Keratinocyte (primary cell): ENCODE measurements around the gene NELL2. TPM values are rescaled to one million over a fixed set of nuclear protein-coding genes. Genes with fewer than 3 reads are reported as not detected.

ENCODE experiments used
- DNase-seq: peaks from one replicate; pipeline ENCODE4 v3.0.0-alpha.2; 2011; ENCODE audit warnings: low read depth, missing footprints, low spot score
- FAIRE-seq: peaks from 2 replicates; lab custom pipeline; 2011; peaks lifted over from hg19 to GRCh38; lab: Jason Lieb, UNC
- H2AFZ ChIP-seq: 2 replicates; pipeline ENCODE4 v1.6.0; 2012; ENCODE audit warnings: low read length, control low read depth, inconsistent platforms; ENCODE audit not compliant: control insufficient read depth
- H3K27ac ChIP-seq: 2 replicates; pipeline ENCODE4 v1.5.1; 2011; ENCODE audit warnings: low read length; ENCODE audit not compliant: control insufficient read depth, insufficient read depth
- H3K27me3 ChIP-seq: 3 replicates; pipeline ENCODE4 v1.6.0; 2011; ENCODE audit warnings: low read length; ENCODE audit not compliant: control insufficient read depth, insufficient read depth; ENCODE audit errors: extremely low read depth
- H3K36me3 ChIP-seq, 2 experiments: 2 replicates in 1 of 2; 3 replicates in 1 of 2; pipeline ENCODE4 v1.5.1; 2011; ENCODE audit warnings: low read length in 2 of 2, mild to moderate bottlenecking in 1 of 2; ENCODE audit not compliant: control insufficient read depth in 2 of 2, insufficient read depth in 2 of 2; ENCODE audit errors: extremely low read depth in 1 of 2
- H3K4me1 ChIP-seq: 3 replicates; pipeline ENCODE4 v1.5.1; 2011; ENCODE audit warnings: low read length; ENCODE audit not compliant: control insufficient read depth, insufficient read depth; ENCODE audit errors: extremely low read depth
- H3K4me2 ChIP-seq: 3 replicates; pipeline ENCODE4 v1.6.0; 2011; ENCODE audit warnings: low read depth, low read length; ENCODE audit not compliant: control insufficient read depth, insufficient read depth; ENCODE audit errors: extremely low read depth
- H3K4me3 ChIP-seq, 3 experiments: fragments of 200-600 bp in 1 of 3; sonication (generic) in 1 of 3; 2 replicates in 2 of 3; 3 replicates in 1 of 3; pipeline ENCODE4 v1.5.1; 2011 to 2016; ENCODE audit warnings: low read length in 3 of 3, mild to moderate bottlenecking in 3 of 3, control low read depth in 2 of 3, inconsistent platforms in 1 of 3, low read depth in 1 of 3, mixed read lengths in 1 of 3, mixed run types in 1 of 3, moderate library complexity in 1 of 3; ENCODE audit not compliant: control insufficient read depth in 2 of 3, insufficient read depth in 2 of 3; ENCODE audit errors: extremely low read depth in 1 of 3
- H3K79me2 ChIP-seq: 2 replicates; pipeline ENCODE4 v1.6.0; 2012; ENCODE audit warnings: low read length; ENCODE audit not compliant: control insufficient read depth, insufficient read depth
- H3K9ac ChIP-seq: 3 replicates; pipeline ENCODE4 v1.6.0; 2011; ENCODE audit warnings: low read length; ENCODE audit not compliant: control insufficient read depth, insufficient read depth; ENCODE audit errors: extremely low read depth
- H3K9me1 ChIP-seq: 3 replicates; pipeline ENCODE4 v1.6.0; 2011; ENCODE audit warnings: low read length; ENCODE audit not compliant: control insufficient read depth, insufficient read depth; ENCODE audit errors: extremely low read depth
- H3K9me3 ChIP-seq: 2 replicates; pipeline ENCODE4 v1.5.1; 2012; ENCODE audit warnings: low read depth, low read length; ENCODE audit not compliant: control insufficient read depth
- H4K20me1 ChIP-seq: 3 replicates; pipeline ENCODE4 v1.6.0; 2011; ENCODE audit warnings: low read length; ENCODE audit not compliant: control insufficient read depth, insufficient read depth; ENCODE audit errors: extremely low read depth
- CTCF ChIP-seq, 3 experiments: IDR thresholded peaks in 1 of 3; conservative IDR thresholded peaks in 1 of 3; optimal IDR thresholded peaks in 1 of 3; 2 replicates in 2 of 3; 3 replicates in 1 of 3; pipeline versions ENCODE3 to v1.5.1; 2011; ENCODE audit warnings: low read length in 3 of 3, mild to moderate bottlenecking in 3 of 3, moderate library complexity in 2 of 3, control low read depth in 1 of 3, inconsistent platforms in 1 of 3; ENCODE audit not compliant: insufficient read depth in 2 of 3; ENCODE audit errors: extremely low read depth in 1 of 3
- EZH2 ChIP-seq: IDR thresholded peaks from one replicate; pipeline ENCODE4 v1.6.1; 2012; ENCODE audit warnings: inconsistent platforms, mild to moderate bottlenecking, low read length, moderate library complexity
- dilution Hi-C: fragments of 300-500 bp; cut with MboI; formaldehyde crosslinking; loops from one replicate; pipeline ENCODE4 v1.7.0; 2020; ENCODE audit warnings: low sequenced_read_pairs; ENCODE audit not compliant: extremely low pct_ligation_motif_present
- polyA plus RNA-seq, 5 experiments: library from polyadenylated mRNA; depleted of rRNA in 3 of 5; stranded (reverse) in 3 of 5; stranded (forward) in 1 of 5; unstranded in 1 of 5; fragments of >200 nt; gene quantifications; 1 replicate in 1 of 5; 2 replicates in 3 of 5; 3 replicates in 1 of 5; pipeline versions ENCODE4 v1.2.1 to v1.2.3, GENCODE V29; 2011 to 2012; ENCODE audit warnings: missing spikeins in 2 of 5, low read depth in 1 of 5, low replicate concordance in 1 of 5

NELL2 gene
- polyA plus RNA-seq, 1 donor (not counting 4 experiments of a cell fraction or from before 2014, with no cell fraction given) = 0.58 TPM

GRCh38 chr12:44863867-44864266 is 12.2 kb downstream of the NELL2 start:
- Histone ChIP-seq H4K20me1 (no peaks in the 10 kb centered on the region), H3K4me2 (no peak overlapping the region), H3K79me2 (no peaks in the 10 kb centered on the region), H3K9ac (no peak overlapping the region), H2AFZ (no peak overlapping the region), H3K9me1 (no peaks in the 10 kb centered on the region), H3K36me3 (no peaks in the 10 kb centered on the region), H3K4me1 (no peaks in the 10 kb centered on the region), H3K27ac (no peak overlapping the region), H3K27me3 (no peaks in the 10 kb centered on the region), H3K9me3 (no peaks in the 10 kb centered on the region), H3K4me3 (no peak overlapping the region)
- DNase-seq (no peak), FAIRE-seq (no peak)
- TF ChIP-seq CTCF (optimal IDR thresholded peaks at IDR 0.05 in 1 of 3, IDR thresholded peaks at IDR 0.05 in 1 of 3, conservative IDR thresholded peaks at IDR 0.05 in 1 of 3; ENCODE audit: extremely low read depth in 1 of 3, insufficient read depth in 2 of 3, low read length in 3 of 3) (no peak), EZH2 (no peak)
- dilution Hi-C loops = no loop called here

GRCh38 chr12:44859998-44860689 is 16.0 kb downstream of the NELL2 start:
- Histone ChIP-seq H3K79me2 (no peaks in the 10 kb centered on the region), H3K9me1 (no peaks in the 10 kb centered on the region), H3K27ac (no peak overlapping the region), H3K36me3 (no peaks in the 10 kb centered on the region), H3K9me3 (no peaks in the 10 kb centered on the region), H4K20me1 (no peaks in the 10 kb centered on the region), H2AFZ (no peak overlapping the region), H3K4me2 (no peak overlapping the region), H3K9ac (no peak overlapping the region), H3K4me3 (no peak overlapping the region), H3K27me3 (no peaks in the 10 kb centered on the region), H3K4me1 (no peaks in the 10 kb centered on the region)
- DNase-seq = no peak
- no peak for FAIRE-seq
- dilution Hi-C loops = no loop called here
- no peak for TF ChIP-seq CTCF (optimal IDR thresholded peaks at IDR 0.05 in 1 of 3, IDR thresholded peaks at IDR 0.05 in 1 of 3, conservative IDR thresholded peaks at IDR 0.05 in 1 of 3; ENCODE audit: extremely low read depth in 1 of 3, insufficient read depth in 2 of 3, low read length in 3 of 3)
- no peak for TF ChIP-seq EZH2
